GM10266 (cell line): ENCODE results near the gene MEI1.
"Not testable (repeated sequence)": the region's sequence is repeated elsewhere in the genome, so short reads cannot be mapped to it uniquely, and the experiment has no call there.

Source experiments
- DNase-seq: peaks from one replicate; pipeline ENCODE4 v3.0.0; 2012; ENCODE audit errors: extremely low spot score
- TF ChIP-seq, protein P1 (sequence below): IDR thresholded peaks from 2 replicates; pipeline ENCODE4 v1.5.1; 2012; ENCODE audit warnings: mild to moderate bottlenecking, low read depth; ENCODE audit not compliant: control insufficient read depth, insufficient read depth; ENCODE audit errors: missing control alignments

The MEI1 gene

DNA sequence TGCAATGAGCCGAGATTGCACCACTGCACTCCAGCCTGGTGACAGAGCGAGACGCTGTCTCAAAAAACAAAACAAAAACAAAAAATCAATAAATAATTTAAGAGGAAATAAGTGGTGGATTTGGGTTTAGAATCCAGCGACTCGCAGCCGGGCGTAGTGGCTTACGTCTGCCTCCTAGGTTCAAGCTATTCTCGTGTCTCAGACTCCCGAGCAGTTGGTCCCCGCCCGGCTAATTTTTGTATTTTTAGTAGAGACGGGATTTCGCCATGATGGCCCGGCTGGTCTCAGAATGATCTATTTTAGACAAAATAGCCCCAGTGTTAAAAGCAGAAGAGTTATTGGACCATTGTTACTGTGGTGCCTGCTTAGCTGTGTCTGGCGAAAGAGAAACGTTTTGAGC lies 40.4 kb upstream of the MEI1 start:
- DNase-seq = no peak
- TF ChIP-seq, protein P1, sequence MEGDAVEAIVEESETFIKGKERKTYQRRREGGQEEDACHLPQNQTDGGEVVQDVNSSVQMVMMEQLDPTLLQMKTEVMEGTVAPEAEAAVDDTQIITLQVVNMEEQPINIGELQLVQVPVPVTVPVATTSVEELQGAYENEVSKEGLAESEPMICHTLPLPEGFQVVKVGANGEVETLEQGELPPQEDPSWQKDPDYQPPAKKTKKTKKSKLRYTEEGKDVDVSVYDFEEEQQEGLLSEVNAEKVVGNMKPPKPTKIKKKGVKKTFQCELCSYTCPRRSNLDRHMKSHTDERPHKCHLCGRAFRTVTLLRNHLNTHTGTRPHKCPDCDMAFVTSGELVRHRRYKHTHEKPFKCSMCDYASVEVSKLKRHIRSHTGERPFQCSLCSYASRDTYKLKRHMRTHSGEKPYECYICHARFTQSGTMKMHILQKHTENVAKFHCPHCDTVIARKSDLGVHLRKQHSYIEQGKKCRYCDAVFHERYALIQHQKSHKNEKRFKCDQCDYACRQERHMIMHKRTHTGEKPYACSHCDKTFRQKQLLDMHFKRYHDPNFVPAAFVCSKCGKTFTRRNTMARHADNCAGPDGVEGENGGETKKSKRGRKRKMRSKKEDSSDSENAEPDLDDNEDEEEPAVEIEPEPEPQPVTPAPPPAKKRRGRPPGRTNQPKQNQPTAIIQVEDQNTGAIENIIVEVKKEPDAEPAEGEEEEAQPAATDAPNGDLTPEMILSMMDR = no peak

DNA sequence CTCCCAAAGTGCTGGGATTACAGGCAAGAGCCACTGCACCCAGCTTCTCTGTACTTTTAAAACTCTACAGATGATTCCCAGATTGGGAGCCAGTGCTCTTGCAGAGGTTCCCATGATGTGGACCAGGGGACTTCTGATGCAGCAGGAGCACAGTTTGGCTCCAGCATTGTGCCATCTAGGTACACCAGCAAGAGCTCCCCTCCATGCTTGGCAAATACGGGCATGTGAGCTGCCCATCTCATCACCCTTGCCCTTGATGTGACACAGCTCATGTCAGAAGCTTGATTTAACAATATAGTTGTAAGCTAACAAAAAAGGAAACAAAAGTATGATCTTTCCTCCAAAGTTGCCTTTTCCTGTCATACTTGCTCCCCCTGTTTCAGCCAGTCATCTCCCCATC lies 39.4 kb upstream of the MEI1 start:
- DNase-seq = no peak
- TF ChIP-seq, protein P1 = no peak

DNA sequence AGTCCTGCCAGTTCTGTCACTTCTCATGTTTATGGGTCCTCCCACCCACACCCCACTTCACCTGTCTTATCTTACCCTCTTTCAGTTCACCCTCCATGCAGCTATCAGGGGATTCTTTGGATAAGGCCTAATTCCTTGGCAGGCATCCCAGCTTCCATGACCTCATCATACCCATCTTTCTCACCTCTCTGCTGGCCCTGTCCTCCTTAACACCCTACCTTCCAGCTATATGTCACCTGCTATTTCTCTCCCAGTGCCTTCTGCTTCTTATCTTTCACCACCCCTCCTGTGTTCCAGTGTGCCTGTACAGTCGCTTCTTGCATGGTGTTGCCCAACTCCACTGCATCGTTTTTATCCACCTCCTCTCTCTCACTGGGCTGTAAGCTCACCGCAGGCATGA lies 38.9 kb upstream of the MEI1 start:
- DNase-seq = no peak
- TF ChIP-seq, protein P1 = no peak

DNA sequence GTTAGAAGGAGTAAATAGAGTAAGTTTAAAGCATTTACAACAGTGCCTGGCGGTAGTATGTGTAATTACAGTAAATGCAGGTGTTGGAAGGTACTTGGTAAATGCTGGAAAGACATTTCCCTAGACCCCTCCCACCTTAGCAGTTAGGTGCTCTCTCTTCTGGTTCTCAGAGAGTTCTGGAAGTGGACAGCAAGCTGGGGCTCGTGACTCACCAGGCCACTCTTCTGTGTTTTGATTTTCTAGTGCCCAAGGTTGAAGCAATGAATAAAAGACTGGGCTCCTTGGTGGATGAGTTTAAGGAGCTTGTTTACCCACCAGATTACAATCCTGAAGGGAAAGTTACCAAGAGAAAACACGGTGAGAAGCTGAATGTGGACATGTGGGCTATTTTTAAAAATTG lies 38.2 kb upstream of the MEI1 start:
- no peak for DNase-seq
- TF ChIP-seq, protein P1 = no peak

DNA sequence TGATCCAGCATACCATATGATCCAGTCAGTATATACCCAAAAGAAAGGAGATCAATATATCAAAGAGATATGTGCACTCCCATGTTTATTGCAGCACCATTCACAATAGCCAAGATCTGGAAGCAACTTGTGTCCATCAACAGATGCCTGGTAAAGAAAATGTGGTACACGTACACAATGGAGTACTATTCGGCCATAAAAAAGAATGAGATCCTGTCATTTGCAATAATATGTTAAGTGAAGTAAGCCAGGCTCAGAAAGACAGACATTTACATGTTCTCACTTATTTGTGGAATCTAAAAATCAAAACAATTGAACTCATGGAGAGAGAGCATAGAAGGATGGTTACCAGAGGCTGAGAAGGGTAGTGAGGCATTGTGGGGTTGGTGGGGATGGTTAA lies 37.6 kb upstream of the MEI1 start:
- no peak for DNase-seq
- TF ChIP-seq, protein P1 = no peak

DNA sequence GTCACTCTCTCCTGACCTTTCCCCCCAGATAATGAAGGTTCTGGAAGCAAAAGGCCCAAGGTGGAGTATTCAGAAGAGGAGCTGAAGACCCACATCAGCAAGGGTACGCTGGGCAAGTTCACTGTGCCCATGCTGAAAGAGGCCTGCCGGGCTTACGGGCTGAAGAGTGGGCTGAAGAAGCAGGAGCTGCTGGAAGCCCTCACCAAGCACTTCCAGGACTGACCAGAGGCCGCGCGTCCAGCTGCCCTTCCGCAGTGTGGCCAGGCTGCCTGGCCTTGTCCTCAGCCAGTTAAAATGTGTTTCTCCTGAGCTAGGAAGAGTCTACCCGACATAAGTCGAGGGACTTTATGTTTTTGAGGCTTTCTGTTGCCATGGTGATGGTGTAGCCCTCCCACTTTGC lies 35.7 kb upstream of the MEI1 start:
- DNase-seq = not testable (repeated sequence)

DNA sequence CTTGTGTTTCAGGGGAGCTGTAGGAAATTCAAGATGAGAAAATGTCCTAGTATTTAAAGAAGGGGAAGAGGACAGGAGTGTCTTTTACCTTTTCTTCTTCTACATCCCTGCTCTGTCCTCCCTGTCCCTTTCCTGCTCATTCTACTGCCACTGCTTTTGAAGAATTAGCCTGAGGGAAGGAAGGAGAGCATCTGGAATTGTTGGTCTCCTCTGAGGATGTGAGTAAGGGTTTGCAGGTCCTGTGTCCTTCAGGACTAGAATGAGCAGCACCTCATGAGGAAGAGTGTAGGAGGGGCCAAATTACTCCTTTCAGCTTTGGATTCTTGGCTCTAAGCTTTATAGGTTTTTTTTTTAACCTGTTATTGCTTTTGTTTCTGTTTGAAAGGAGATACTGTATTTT lies 34.8 kb upstream of the MEI1 start:
- DNase-seq = no peak

DNA sequence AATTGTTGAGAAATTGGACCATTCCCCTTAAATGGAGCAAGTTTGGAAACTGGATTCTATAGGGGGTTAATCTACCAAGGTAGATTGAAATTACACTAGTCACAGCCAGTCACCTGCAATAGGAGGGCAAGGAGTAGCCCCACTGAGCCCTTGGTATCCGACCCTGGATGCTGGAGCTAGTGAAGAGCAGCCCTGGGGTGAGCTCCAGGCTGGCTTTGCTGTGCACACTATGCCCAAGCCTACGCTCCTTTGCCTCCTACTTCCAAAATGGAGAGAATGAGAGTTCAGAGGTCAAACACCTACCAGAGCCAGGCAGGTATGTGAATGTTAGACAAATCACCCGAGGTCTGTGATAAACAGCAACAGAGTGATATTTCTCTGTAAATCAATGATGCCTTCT lies 34.4 kb upstream of the MEI1 start:
- TF ChIP-seq, protein P1 = no peak
- DNase-seq = no peak

More for the DNA sequence above, 34.8 kb upstream of the MEI1 start:
- TF ChIP-seq, protein P1 = no peak
